Spleen (tissue), 11 donors: ENCODE measurements around the gene MSMP. TPM values are rescaled to one million over a fixed set of nuclear protein-coding genes. Genes with fewer than 3 reads are reported as not detected.

ENCODE experiments used
- DNase-seq: peaks from one replicate; pipeline ENCODE4 v3.0.0-alpha.2; 2020
- H3K27ac ChIP-seq, 8 donors: fragments of 200-600 bp; sonication (generic) in 7 of 8; 1 replicate in 4 of 8; 2 replicates in 4 of 8; pipeline versions ENCODE4 v1.5.0 to v1.8.0; 2016 to 2021; ENCODE audit warnings: inconsistent platforms in 4 of 8, mild to moderate bottlenecking in 4 of 8, moderate library complexity in 1 of 8
- H3K27me3 ChIP-seq, 7 donors: fragments of 200-600 bp; sonication (generic) in 6 of 7; replicated peaks in 1 of 7; 1 replicate in 4 of 7; 2 replicates in 3 of 7; pipeline versions ENCODE4 v1.5.0 to v1.8.0; 2016 to 2021; ENCODE audit warnings: inconsistent platforms in 3 of 7, mild to moderate bottlenecking in 1 of 7
- H3K36me3 ChIP-seq, 6 donors: fragments of 200-600 bp; sonication (generic) in 5 of 6; 1 replicate in 4 of 6; 2 replicates in 2 of 6; pipeline versions ENCODE4 v1.5.0 to v1.8.0; 2016 to 2021; ENCODE audit warnings: inconsistent platforms in 2 of 6
- H3K4me1 ChIP-seq, 6 donors: fragments of 200-600 bp; sonication (generic) in 5 of 6; 1 replicate in 3 of 6; 2 replicates in 3 of 6; pipeline versions ENCODE4 v1.5.0 to v1.8.0; 2016 to 2021; ENCODE audit warnings: inconsistent platforms in 3 of 6
- H3K4me3 ChIP-seq, 8 donors: fragments of 200-600 bp; sonication (generic) in 7 of 8; 1 replicate in 4 of 8; 2 replicates in 4 of 8; pipeline versions ENCODE4 v1.5.0 to v1.8.0; 2016 to 2021; ENCODE audit warnings: inconsistent platforms in 4 of 8, mild to moderate bottlenecking in 4 of 8, moderate library complexity in 2 of 8
- H3K9me3 ChIP-seq, 8 donors: fragments of 200-600 bp; sonication (generic) in 7 of 8; 1 replicate in 4 of 8; 2 replicates in 4 of 8; pipeline versions ENCODE4 v1.5.0 to v1.8.0; 2016 to 2021; ENCODE audit warnings: inconsistent platforms in 4 of 8
- CTCF ChIP-seq, 11 experiments: fragments of 200-600 bp in 7 of 11; fragments of 450-650 bp in 4 of 11; sonication (generic) in 4 of 11; IDR thresholded peaks in 8 of 11; conservative IDR thresholded peaks in 3 of 11; 1 replicate in 7 of 11; 2 replicates in 4 of 11; pipeline versions ENCODE4 v1.4.0 to v1.8.0; 2016 to 2021; ENCODE audit warnings: antibody characterized with exemption in 11 of 11, inconsistent platforms in 4 of 11, mild to moderate bottlenecking in 1 of 11
- POLR2A ChIP-seq, 3 donors: fragments of 450-650 bp; IDR thresholded peaks; one replicate each; pipeline ENCODE4 v1.5.1; 2017; ENCODE audit warnings: antibody characterized with exemption in 3 of 3, mild to moderate bottlenecking in 1 of 3
- POLR2AphosphoS5 ChIP-seq, 3 donors: sonication (generic); formaldehyde crosslinking; IDR thresholded peaks; one replicate each; pipeline ENCODE4 v1.5.1; 2017; ENCODE audit warnings: antibody characterized with exemption in 3 of 3
- WGBS, 5 donors: extraction: QIAGEN DNeasy Blood & Tissue Kit in 3 of 5; methylation state at CpG; one replicate each; pipeline versions ENCODE4 v1.1.5 to v1.1.7; 2013 to 2018; 5-methylcytosine and 5-hydroxymethylcytosine counted together
- intact Hi-C: fragments of 100-400 bp; cut with DNase I; formaldehyde crosslinking; loops from one replicate; pipeline ENCODE4 v1.15.0; 2023; ENCODE audit warnings: low total_unique reads
- polyA plus RNA-seq, 3 donors: library from polyadenylated mRNA; stranded (reverse); fragments of 200-250 nt; gene quantifications; one replicate each; pipeline ENCODE4 v1.2.1, GENCODE V29; 2013
- total RNA-seq, 7 donors: library from RNA; depleted of rRNA in 3 of 7; stranded (reverse); fragments of >200 nt in 3 of 7; fragmentation: NEBNext Ultra II Directional in 4 of 7; extraction: Animal tissue kit (Norgen Biotek cat#: 25700) in 4 of 7; gene quantifications; one replicate each; pipeline versions ENCODE4 v1.1.0 to v1.2.1, GENCODE V29; 2016 to 2021
- donor health status: healthy with polysubstance abuse.
- donor health status: DM: no; HTN: no; CAD: no; lungs with moderate emphysema.
- donor health status: DM: no; HTN: no; CAD: no.
- donor health status: Bipolar disorder and iron deficiency.
- donor health status: healthy.
- donor health status: DM: no; HTN: no; CAD: no.
- donor health status: DM: yes; HTN: yes; CAD: no.

The MSMP gene
- total and polyA plus RNA-seq, 10 donors: 0.58 to 1.6 (median 0.63) TPM; not detected in 7

GRCh38 chr9:35749515-35750255 is 4.4 kb downstream of the MSMP start:
- no peaks in the 10 kb centered on the region for H3K27me3 ChIP-seq
- peak in 1 of 3 donors; percentile 27 for TF ChIP-seq POLR2AphosphoS5 (IDR thresholded peaks at IDR 0.05)
- peak in 1 of 3 donors; percentile 11 for TF ChIP-seq POLR2A (IDR thresholded peaks at IDR 0.05)
- TF ChIP-seq CTCF (IDR thresholded peaks at IDR 0.05 in 8 of 11, conservative IDR thresholded peaks at IDR 0.05 in 3 of 11): no peak

DNA sequence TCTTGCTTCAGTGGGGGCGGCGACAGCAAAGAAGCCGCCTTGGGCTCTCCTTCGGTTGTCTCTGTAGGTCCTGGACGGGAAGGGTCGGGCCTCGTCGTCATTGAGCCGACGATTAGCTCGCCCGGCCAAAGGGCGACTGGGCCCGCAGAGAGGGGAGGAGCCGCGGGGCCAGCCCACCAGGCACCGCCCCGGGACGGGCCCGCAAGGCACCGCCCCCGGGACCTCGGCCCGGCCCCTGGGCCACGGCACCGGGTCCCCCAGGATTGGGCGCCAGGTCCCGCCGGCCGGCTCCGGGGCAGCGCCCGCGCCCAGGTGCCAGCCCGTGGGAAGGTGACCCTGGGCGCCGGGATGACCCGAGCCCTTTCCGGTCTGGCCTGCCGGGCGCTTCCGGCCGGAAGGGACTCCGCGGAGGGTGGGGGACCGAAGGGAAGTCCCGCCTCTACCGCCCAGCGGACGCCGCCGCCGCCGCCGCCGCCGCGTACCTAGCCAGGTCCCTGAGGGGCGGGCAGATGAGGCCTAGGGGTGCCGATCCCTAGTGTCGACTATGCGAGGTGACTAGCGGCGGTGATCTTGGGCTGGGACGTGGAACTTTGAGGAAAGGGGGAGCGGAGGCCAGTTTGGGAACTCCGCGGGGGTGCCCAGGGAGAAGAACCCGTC is 5.1 kb downstream of the MSMP start, which contains the start of the genes GBA2 and RGP1:
TSS of gene GBA2 (minus strand) at position 371 of the 657 bp plus-strand sequence. CDS start 524 bp downstream, outside the sequence.
TSS of gene RGP1 (plus strand) at position 430 of the 657 bp plus-strand sequence. CDS start 469 bp downstream, outside the sequence.
- TF ChIP-seq POLR2A (IDR thresholded peaks at IDR 0.05): peak in 2 of 3 donors; percentile 20 to 44
- TF ChIP-seq CTCF (IDR thresholded peaks at IDR 0.05 in 8 of 11, conservative IDR thresholded peaks at IDR 0.05 in 3 of 11): peak in 1 of 11 experiments; percentile 22
- TF ChIP-seq POLR2AphosphoS5 (IDR thresholded peaks at IDR 0.05): peak; percentile 87 to 89 (median 89)
- no peaks in the 10 kb centered on the region for H3K9me3 ChIP-seq
- peaks cover 0 to 58% (median 45%) of the 10 kb centered on the region in 6 donors for H3K36me3 ChIP-seq
- peak within 1 kb of the TSS; percentile 63 to 96 (median 80) for H3K4me3 ChIP-seq
- peaks cover 34 to 73% (median 54%) of the 10 kb centered on the region in 6 donors for H3K4me1 ChIP-seq
- peak; percentile 96 for DNase-seq
- H3K27me3 ChIP-seq: no peaks in the 10 kb centered on the region
- intact Hi-C loops: loop anchor here (10.0 kb wide), 1 partner anchor 56 kb away; no protein-coding TSS in a partner anchor
- H3K27ac ChIP-seq: peak within 1 kb of the TSS; percentile 89 to 99 (median 93)
- 0 to 1% (median 0%) methylated on average over 22 to 69 of the region's 69 CpGs for WGBS, 5 donors

More at GRCh38 chr9:35749515-35750255, 4.4 kb downstream of the MSMP start:
- WGBS, 5 donors: 2 to 10% (median 5%) methylated on average over 10 to 19 of the region's 19 CpGs
- Histone ChIP-seq H3K4me1 (peaks cover 34 to 70% (median 52%) of the 10 kb centered on the region in 6 donors), H3K9me3 (no peaks in the 10 kb centered on the region), H3K4me3 (peak overlapping the region; percentile 63 to 96 (median 80)), H3K36me3 (peaks cover 0 to 58% (median 43%) of the 10 kb centered on the region in 6 donors), H3K27ac (peak overlapping the region; percentile 89 to 99 (median 93))
- peak; percentile 90 for DNase-seq
- intact Hi-C loops: loop anchor here (10.0 kb wide), 1 partner anchor 55 kb away; no protein-coding TSS in a partner anchor

GRCh38 chr9:35748242-35748857 is 5.7 kb downstream of the MSMP start:
- intact Hi-C loops: loop anchor here (10.0 kb wide), 1 partner anchor 56 kb away; no protein-coding TSS in a partner anchor
- Histone ChIP-seq H3K9me3 (no peaks in the 10 kb centered on the region), H3K36me3 (peaks cover 0 to 58% (median 45%) of the 10 kb centered on the region in 6 donors), H3K27me3 (no peaks in the 10 kb centered on the region), H3K4me1 (peaks cover 34 to 79% (median 54%) of the 10 kb centered on the region in 6 donors), H3K4me3 (peak overlapping the region; percentile 63 to 96 (median 80)), H3K27ac (peak overlapping the region; percentile 89 to 99 (median 93))
- DNase-seq: no peak
- WGBS, 5 donors: 0 to 1% (median 0%) methylated on average over 21 to 24 of the region's 24 CpGs
- TF ChIP-seq POLR2AphosphoS5 (IDR thresholded peaks at IDR 0.05) (no peak), CTCF (IDR thresholded peaks at IDR 0.05 in 8 of 11, conservative IDR thresholded peaks at IDR 0.05 in 3 of 11) (no peak), POLR2A (IDR thresholded peaks at IDR 0.05) (no peak)
